Gastroesophageal sphincter (tissue), 3 donors: Measurements from ENCODE around the gene ZNF346.

Source experiments
- POLR2AphosphoS5 ChIP-seq: sonication (generic); formaldehyde crosslinking; IDR thresholded peaks from one replicate; pipeline ENCODE4 v1.6.1; 2017; ENCODE audit warnings: antibody characterized with exemption
- TF ChIP-seq, protein P1 (sequence below), 4 experiments: fragments of 200-600 bp in 2 of 4; fragments of 450-650 bp in 2 of 4; sonication (generic) in 1 of 4; IDR thresholded peaks; one replicate each; pipeline ENCODE4 v1.5.1; 2017 to 2019; ENCODE audit warnings: antibody characterized with exemption in 4 of 4, mild to moderate bottlenecking in 2 of 4, moderate library complexity in 2 of 4

DNA sequence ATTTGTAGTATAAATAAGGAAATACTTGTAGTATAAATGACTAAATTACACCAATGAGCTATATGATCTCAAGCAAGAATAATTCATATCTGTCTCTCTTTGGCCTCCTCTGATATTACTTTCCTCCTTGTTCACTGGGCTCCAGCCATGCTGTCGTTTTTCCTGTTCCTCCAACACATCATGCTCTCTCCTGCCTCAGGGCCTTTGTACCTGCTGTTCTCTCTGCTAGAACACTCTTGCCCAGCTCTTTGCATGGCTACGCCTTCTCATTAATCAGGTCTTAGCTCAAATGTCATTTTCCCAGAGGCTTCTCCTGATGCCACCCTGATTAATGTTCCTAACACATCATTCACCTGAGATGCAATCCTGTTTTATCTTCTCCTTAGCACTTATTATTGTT, 2.5 kb upstream of the ZNF346 start:
- TF ChIP-seq, protein P1, sequence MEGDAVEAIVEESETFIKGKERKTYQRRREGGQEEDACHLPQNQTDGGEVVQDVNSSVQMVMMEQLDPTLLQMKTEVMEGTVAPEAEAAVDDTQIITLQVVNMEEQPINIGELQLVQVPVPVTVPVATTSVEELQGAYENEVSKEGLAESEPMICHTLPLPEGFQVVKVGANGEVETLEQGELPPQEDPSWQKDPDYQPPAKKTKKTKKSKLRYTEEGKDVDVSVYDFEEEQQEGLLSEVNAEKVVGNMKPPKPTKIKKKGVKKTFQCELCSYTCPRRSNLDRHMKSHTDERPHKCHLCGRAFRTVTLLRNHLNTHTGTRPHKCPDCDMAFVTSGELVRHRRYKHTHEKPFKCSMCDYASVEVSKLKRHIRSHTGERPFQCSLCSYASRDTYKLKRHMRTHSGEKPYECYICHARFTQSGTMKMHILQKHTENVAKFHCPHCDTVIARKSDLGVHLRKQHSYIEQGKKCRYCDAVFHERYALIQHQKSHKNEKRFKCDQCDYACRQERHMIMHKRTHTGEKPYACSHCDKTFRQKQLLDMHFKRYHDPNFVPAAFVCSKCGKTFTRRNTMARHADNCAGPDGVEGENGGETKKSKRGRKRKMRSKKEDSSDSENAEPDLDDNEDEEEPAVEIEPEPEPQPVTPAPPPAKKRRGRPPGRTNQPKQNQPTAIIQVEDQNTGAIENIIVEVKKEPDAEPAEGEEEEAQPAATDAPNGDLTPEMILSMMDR (IDR thresholded peaks at IDR 0.05) = no peak
- no peak for TF ChIP-seq POLR2AphosphoS5
